HG02588 (cell line): ENCODE results near the gene CYP4F3.
"Not testable (repeated sequence)": the region's sequence is repeated elsewhere in the genome, so short reads cannot be mapped to it uniquely, and the experiment has no call there.

Experiments
- ATAC-seq: cut with Tn5 transposase; IDR thresholded peaks from one replicate; pipeline ENCODE4 v1.9.1; 2021; ENCODE audit warnings: mild to moderate bottlenecking, moderate library complexity; ENCODE audit not compliant: unreplicated experiment

CYP4F3 gene

GRCh38 chr19:15666186-15666585 is 25.5 kb downstream of the CYP4F3 start:
- ATAC-seq, result no peak

GRCh38 chr19:15666883-15667282 is 26.2 kb downstream of the CYP4F3 start:
- ATAC-seq, result no peak

GRCh38 chr19:15669440-15669839 is 28.7 kb downstream of the CYP4F3 start:
- no peak for ATAC-seq

- ATAC-seq, result no peak
Measured at GRCh38 chr19:15669891-15670290, 29.2 kb downstream of the CYP4F3 start.

- no peak for ATAC-seq
Measured at GRCh38 chr19:15671237-15671821, 30.6 kb downstream of the CYP4F3 start.

- no peak for ATAC-seq
Measured at GRCh38 chr19:15671891-15672579, 31.3 kb downstream of the CYP4F3 start.

GRCh38 chr19:15672580-15673175 is 32.0 kb downstream of the CYP4F3 start, which contains the start of gene CYP4F12:
Gene CYP4F12 (plus strand): TSS chr19:15673087. CDS start chr19:15673530, 443 bp downstream.
- no peak for ATAC-seq

GRCh38 chr19:15673176-15673654 is 32.5 kb downstream of the CYP4F3 start:
- ATAC-seq, result no peak

- ATAC-seq, result no peak
Measured at GRCh38 chr19:15675560-15675959, 34.9 kb downstream of the CYP4F3 start.

GRCh38 chr19:15679089-15679488 is 38.4 kb downstream of the CYP4F3 start:
- ATAC-seq, result no peak

GRCh38 chr19:15679865-15680264 is 39.2 kb downstream of the CYP4F3 start:
- ATAC-seq, result not testable (repeated sequence)

- no peak for ATAC-seq
Measured at GRCh38 chr19:15680478-15681322, 40.0 kb downstream of the CYP4F3 start.

GRCh38 chr19:15683411-15683810 is 42.7 kb downstream of the CYP4F3 start:
- ATAC-seq, result no peak

- ATAC-seq, result no peak
Measured at GRCh38 chr19:15684828-15685227, 44.1 kb downstream of the CYP4F3 start.

GRCh38 chr19:15696654-15697194 is 56.0 kb downstream of the CYP4F3 start:
- ATAC-seq, result no peak

- no peak for ATAC-seq
Measured at GRCh38 chr19:15701757-15702533, 61.2 kb downstream of the CYP4F3 start.

- no peak for ATAC-seq
Measured at GRCh38 chr19:15702534-15702930, 61.8 kb downstream of the CYP4F3 start.
